ENCODE measurements around the gene CDYL2.

Gene CDYL2

GRCh38 chr16:80607204-80607603 lies 197.2 kb downstream of the CDYL2 start:
- TF ChIP-seq CTCF (conservative IDR thresholded peaks at IDR 0.05), result no peak
- H3K27ac ChIP-seq, result no peak overlapping the region

GRCh38 chr16:80606221-80606766 lies 198.1 kb downstream of the CDYL2 start:
- TF ChIP-seq CTCF (conservative IDR thresholded peaks at IDR 0.05), result no peak
- H3K27ac ChIP-seq, result no peak overlapping the region

GRCh38 chr16:80604600-80605355 lies 199.6 kb downstream of the CDYL2 start:
- no peak overlapping the region for H3K27ac ChIP-seq
- no peak for TF ChIP-seq CTCF (conservative IDR thresholded peaks at IDR 0.05)

- TF ChIP-seq CTCF (conservative IDR thresholded peaks at IDR 0.05), result no peak
- H3K27ac ChIP-seq, result no peak overlapping the region
Observed at GRCh38 chr16:80602894-80603293, 201.5 kb downstream of the CDYL2 start.

- no peak overlapping the region for H3K27ac ChIP-seq
- TF ChIP-seq CTCF (conservative IDR thresholded peaks at IDR 0.05), result no peak
Observed at GRCh38 chr16:80601182-80601581, 203.2 kb downstream of the CDYL2 start.

GRCh38 chr16:80599466-80599865 lies 204.9 kb downstream of the CDYL2 start:
- TF ChIP-seq CTCF (conservative IDR thresholded peaks at IDR 0.05), result no peak

GRCh38 chr16:80596507-80597207 lies 207.7 kb downstream of the CDYL2 start:
- no peak overlapping the region for H3K27ac ChIP-seq

More at GRCh38 chr16:80599466-80599865, 204.9 kb downstream of the CDYL2 start:
- H3K27ac ChIP-seq, result no peak overlapping the region

More at GRCh38 chr16:80596507-80597207, 207.7 kb downstream of the CDYL2 start:
- TF ChIP-seq CTCF (conservative IDR thresholded peaks at IDR 0.05), result no peak

Data from VCaP (cell line).